ENCODE results near the gene ARVCF.

Gene ARVCF

GRCh38 chr22:20028855-20029549 lies 12.4 kb upstream of the ARVCF start:
- no peak for DNase-seq

- no peak for DNase-seq
Observed at GRCh38 chr22:20027966-20028854, 11.6 kb upstream of the ARVCF start.

- no peak for DNase-seq
Observed at GRCh38 chr22:20026996-20027601, 10.5 kb upstream of the ARVCF start.

GRCh38 chr22:20026204-20026908 lies 9.7 kb upstream of the ARVCF start:
- no peak for DNase-seq

GRCh38 chr22:20025401-20026203 lies 9.0 kb upstream of the ARVCF start:
- DNase-seq: no peak

- DNase-seq: no peak
Observed at GRCh38 chr22:20024650-20025397, 8.2 kb upstream of the ARVCF start.

GRCh38 chr22:20024225-20024624 lies 7.6 kb upstream of the ARVCF start:
- DNase-seq: peak; percentile 59

- DNase-seq: no peak
Observed at GRCh38 chr22:20022978-20023613, 6.5 kb upstream of the ARVCF start.

- DNase-seq: no peak
Observed at GRCh38 chr22:20022231-20022977, 5.8 kb upstream of the ARVCF start.

- no peak for DNase-seq
Observed at GRCh38 chr22:20021196-20022181, 4.9 kb upstream of the ARVCF start.

- peak; percentile 93 for DNase-seq
Observed at GRCh38 chr22:20020533-20021195, 4.0 kb upstream of the ARVCF start, which contains the start of gene TANGO2. Gene TANGO2 (plus strand): TSS chr22:20021110. CDS start chr22:20036799, 15,689 bp downstream.

- DNase-seq: no peak
Observed at GRCh38 chr22:20019661-20020532, 3.3 kb upstream of the ARVCF start.

- DNase-seq: no peak
Observed at GRCh38 chr22:20018001-20018400, 1.4 kb upstream of the ARVCF start.

GRCh38 chr22:20017622-20017958 lies 967 bp upstream of the ARVCF start:
- no peak for DNase-seq

- DNase-seq: peak; percentile 70
Observed at GRCh38 chr22:20015971-20016733, 471 bp downstream of the ARVCF start.

- no peak for DNase-seq
Observed at GRCh38 chr22:20015187-20015625, 1.4 kb downstream of the ARVCF start.

Data from retina (tissue), 1 donor.